ENCODE data around the gene MICALL1. TPM values are rescaled to one million over a fixed set of nuclear protein-coding genes. Genes with fewer than 3 reads are reported as not detected.
A peak's percentile ranks its signal among the peaks of the same experiment; 100 is the strongest.
"Not testable (repeated sequence)": the region's sequence is repeated elsewhere in the genome, so short reads cannot be mapped to it uniquely, and the experiment has no call there.

MICALL1 gene
- polyA plus RNA-seq, 1 donor from 2014 or later: 4.7 TPM

DNA sequence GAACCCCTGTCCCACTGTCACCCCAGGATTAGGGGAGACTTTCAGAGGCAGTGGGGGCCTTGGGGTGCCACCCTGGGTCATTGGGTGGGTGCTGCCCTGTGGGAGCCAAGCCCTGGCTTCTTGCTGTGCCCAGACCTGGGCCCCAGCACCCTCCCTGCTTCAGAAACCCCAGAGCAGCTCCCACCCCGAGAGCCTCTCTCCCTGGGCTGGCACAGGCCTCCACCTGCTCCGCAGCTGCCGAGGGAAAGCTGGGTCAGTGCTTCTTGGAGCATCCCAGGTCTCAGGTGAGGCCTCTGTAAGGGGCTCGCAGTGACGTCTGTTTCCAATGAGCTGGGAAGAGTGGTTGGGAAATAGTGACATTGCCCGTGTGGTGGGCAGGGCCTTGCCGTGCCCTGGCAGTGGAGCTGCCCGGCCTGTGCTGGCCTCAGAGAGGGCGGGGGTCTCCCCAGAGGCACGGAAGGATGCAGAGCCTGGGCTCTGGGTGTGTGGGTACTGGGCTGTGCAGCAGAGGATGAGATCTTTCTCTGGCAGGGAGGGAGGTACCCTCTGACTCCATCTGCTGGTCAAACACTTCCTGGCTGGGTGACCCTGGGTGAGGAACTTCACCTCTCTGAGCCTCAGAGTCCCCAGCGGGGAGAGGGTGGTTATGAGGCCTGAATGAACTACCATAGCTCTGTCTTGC, 24.3 kb downstream of the MICALL1 start:
- Mint-ChIP-seq H3K4me1 (peaks cover 4 to 12% (median 9%) of the 10 kb centered on the region in 3 donors), H3K27ac (peak overlapping the region in 1 of 3 donors; percentile 73), H3K36me3 (peaks cover 4% of the 10 kb centered on the region), H3K27me3 (no peaks in the 10 kb centered on the region), H3K9me3 (no peaks in the 10 kb centered on the region), H3K4me3 (no peak overlapping the region)

DNA sequence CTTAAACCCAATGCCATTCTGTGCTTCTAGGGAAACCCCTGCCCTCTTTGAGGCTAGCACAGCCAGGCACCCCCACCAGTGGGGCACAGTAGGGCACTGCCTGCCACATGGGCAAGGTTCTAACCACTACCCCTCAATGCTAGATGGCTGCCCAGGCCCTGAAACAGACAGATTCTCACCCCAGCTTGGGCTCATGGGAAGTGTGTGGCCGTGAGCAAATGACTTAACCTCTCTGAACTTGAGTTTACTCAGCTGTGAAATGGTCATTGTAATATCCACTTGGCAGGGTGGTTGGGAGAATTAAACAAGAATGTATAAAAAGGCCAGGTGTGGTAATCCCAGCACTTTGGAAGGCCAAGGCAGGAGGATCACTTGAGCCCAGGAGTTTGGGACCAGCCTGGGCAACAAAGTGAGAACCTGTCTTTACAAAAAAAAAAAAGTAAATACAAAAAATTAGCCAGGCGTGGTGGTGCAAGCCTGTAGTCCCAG, 24.9 kb downstream of the MICALL1 start:
- Mint-ChIP-seq H3K4me1 (peaks cover 4 to 12% (median 9%) of the 10 kb centered on the region in 3 donors), H3K4me3 (no peak overlapping the region), H3K9me3 (no peaks in the 10 kb centered on the region), H3K27me3 (no peaks in the 10 kb centered on the region), H3K36me3 (peaks cover 4% of the 10 kb centered on the region), H3K27ac (peak overlapping the region in 2 of 3 donors; percentile 73 to 81)

DNA sequence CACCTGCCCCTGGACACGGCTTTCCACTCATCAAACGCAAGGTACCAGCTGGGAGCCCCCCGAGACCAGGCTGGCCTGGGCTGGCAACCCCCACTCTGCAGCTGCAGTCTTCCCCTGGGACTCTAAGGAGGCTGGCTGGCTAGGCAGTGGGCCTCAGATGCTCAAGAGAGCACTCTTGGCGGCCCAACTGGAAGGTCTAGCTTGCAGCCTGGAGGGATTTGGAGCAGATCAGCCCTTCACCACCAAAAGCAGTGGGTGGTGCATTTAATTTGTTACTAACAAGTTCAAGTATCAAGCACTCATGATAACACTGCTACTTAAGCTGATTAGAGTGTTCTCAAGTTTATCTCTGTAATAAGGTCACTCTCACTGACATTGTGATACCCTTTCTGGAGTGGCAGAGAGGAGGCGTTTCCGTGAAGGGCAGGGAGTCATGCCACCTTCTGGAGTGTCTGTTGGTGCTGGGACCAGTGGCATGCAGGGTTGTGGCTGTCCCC, 25.8 kb downstream of the MICALL1 start:
- Mint-ChIP-seq H3K36me3 (peaks cover 4% of the 10 kb centered on the region), H3K9me3 (no peaks in the 10 kb centered on the region), H3K27me3 (no peaks in the 10 kb centered on the region), H3K4me3 (peak overlapping the region in 1 of 4 donors; percentile 65), H3K27ac (no peak overlapping the region), H3K4me1 (peaks cover 4 to 12% (median 9%) of the 10 kb centered on the region in 3 donors)

DNA sequence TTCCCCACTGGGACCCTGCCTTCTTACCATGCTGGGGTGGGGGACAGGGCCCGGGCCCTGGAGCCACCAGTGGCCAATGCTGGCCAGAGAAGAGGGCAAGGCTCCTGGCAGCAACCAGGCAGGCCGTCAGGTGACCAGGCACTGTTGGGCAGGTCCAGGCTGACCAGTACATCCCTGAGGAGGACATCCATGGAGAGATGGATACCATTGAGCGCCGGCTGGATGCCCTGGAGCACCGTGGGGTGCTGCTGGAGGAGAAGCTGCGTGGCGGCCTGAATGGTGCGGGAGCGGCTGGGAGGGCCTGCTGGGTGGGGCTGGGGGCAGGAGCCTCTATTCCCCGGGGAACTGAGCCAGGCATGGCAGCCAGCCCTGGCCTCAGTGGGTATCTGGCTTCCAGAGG, 26.3 kb downstream of the MICALL1 start:
- no peaks in the 10 kb centered on the region for H3K27me3 Mint-ChIP-seq
- no peak overlapping the region for H3K4me3 Mint-ChIP-seq
- no peaks in the 10 kb centered on the region for H3K9me3 Mint-ChIP-seq
- no peak overlapping the region for H3K27ac Mint-ChIP-seq
- H3K36me3 Mint-ChIP-seq: peaks cover 4% of the 10 kb centered on the region
- H3K4me1 Mint-ChIP-seq: peaks cover 4 to 12% (median 9%) of the 10 kb centered on the region in 3 donors

DNA sequence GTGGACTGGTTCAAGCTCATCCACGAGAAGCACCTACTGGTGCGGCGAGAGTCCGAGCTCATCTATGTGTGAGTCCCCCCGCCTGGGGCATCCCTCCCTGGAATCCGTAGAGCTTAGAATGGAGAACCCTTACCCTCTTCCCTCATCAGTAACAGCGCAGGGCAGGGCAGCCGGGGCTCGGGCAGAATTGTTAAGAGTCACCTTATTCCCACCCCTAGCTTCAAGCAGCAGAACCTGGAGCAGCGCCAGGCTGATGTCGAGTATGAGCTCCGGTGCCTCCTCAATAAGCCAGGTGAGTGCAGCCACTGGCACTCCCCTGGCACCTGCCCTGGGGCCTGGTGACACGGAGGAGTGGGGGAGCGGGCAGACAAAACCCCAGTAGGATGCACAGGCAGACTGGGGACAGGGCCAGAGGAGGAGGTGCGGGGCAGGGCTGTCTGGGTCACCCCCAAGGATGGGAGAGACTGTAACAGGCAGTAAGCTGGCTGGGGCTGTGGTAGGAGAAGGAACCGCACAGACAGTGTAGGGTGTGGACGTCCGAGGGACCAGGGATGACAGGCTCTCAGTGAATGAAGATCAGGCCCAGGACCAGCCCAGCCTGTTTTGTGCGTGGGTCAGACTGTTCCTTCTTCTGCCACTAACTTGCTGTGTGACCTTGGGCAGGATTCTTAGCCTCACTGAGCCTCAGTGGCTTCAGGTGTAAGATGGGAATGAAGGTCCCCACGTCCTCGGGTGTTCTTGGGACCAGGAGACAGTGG, 26.9 kb downstream of the MICALL1 start:
- Mint-ChIP-seq H3K4me1 (peaks cover 4 to 12% (median 9%) of the 10 kb centered on the region in 3 donors), H3K27me3 (no peaks in the 10 kb centered on the region), H3K36me3 (peaks cover 7% of the 10 kb centered on the region), H3K9me3 (no peaks in the 10 kb centered on the region), H3K4me3 (no peak overlapping the region), H3K27ac (no peak overlapping the region)

DNA sequence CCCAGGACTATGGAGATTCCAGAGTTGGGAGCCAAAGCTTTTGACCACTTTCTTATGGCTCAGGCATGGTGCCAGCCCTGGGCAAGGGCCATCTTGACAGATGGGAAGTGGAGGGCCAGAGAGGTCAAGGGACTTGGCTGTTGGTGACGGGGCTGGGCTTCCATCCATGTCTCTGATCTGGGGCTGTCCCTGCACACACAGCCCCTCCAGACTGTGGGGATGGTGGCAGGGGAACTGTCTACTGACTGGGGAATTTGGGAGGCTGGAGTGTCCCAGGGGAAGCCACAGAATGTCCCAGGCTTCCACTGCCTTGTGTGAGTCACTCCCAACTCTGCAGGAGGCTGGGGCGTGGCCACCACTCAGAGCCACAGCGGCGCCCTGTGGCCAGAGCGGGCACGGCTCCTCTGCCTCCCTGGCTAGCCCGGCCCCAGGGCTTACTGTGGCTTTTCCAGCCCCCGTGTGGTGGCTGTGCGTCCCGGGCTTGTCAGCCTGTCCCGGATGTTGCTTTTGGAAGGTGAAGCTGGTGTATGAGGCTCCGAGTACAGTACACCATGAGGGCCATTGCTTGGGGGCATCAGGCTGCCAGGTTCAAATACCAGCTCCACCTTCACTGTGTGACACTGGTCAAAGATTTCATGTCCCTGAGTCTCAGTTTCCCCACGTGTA, 27.7 kb downstream of the MICALL1 start:
- Mint-ChIP-seq H3K9me3 (no peaks in the 10 kb centered on the region), H3K4me3 (peak overlapping the region in 1 of 4 donors; percentile 22), H3K27ac (peak overlapping the region in 2 of 3 donors; percentile 15 to 63), H3K36me3 (peaks cover 5% of the 10 kb centered on the region), H3K27me3 (no peaks in the 10 kb centered on the region), H3K4me1 (peaks cover 4 to 12% (median 9%) of the 10 kb centered on the region in 3 donors)

DNA sequence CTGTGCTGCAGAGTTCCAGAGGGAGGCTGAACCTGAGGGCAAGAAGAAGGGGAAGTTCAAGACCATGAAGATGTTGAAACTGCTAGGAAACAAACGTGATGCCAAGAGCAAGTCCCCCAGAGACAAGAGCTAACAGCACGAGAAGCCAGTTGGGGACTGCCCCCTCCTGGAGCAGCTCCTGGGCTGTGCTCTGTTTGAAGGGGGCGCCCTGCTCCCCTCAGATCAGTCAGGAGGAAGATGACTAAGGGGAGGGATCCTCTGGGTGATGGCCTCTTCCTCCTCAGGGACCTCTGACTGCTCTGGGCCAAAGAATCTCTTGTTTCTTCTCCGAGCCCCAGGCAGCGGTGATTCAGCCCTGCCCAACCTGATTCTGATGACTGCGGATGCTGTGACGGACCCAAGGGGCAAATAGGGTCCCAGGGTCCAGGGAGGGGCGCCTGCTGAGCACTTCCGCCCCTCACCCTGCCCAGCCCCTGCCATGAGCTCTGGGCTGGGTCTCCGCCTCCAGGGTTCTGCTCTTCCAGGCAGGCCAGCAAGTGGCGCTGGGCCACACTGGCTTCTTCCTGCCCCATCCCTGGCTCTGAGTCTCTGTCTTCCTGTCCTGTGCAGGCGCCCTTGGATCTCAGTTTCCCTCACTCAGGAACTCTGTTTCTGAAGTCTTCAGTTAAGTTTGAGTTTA, 34.7 kb downstream of the MICALL1 start:
- Mint-ChIP-seq H3K27me3 (no peaks in the 10 kb centered on the region), H3K27ac (no peak overlapping the region), H3K4me1 (no peaks in the 10 kb centered on the region), H3K36me3 (peaks cover 6% of the 10 kb centered on the region), H3K4me3 (no peak overlapping the region), H3K9me3 (no peaks in the 10 kb centered on the region)

DNA sequence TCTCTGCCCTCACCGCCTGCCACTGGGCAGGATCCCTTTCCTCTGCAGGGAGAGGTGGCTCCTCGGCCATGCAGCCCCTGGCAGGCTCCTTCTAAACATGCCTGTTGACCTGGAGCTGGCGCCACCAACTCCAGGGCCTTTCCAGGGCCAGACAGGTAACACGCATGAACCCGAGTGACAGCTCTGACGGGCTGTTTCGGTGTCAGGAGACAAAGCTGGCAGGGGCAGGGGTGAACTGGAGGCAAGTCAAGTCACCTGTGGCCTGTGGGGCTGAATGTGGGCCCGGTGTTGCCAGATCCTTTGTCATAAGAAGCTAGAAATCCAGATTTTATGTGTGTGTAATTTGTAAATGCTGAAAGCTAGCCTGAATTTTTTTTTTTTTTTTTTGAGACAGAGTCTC, 36.0 kb downstream of the MICALL1 start:
- Mint-ChIP-seq H3K4me1 (no peaks in the 10 kb centered on the region), H3K27me3 (no peaks in the 10 kb centered on the region), H3K4me3 (no peak overlapping the region), H3K36me3 (peaks cover 6% of the 10 kb centered on the region), H3K27ac (no peak overlapping the region), H3K9me3 (no peaks in the 10 kb centered on the region)

DNA sequence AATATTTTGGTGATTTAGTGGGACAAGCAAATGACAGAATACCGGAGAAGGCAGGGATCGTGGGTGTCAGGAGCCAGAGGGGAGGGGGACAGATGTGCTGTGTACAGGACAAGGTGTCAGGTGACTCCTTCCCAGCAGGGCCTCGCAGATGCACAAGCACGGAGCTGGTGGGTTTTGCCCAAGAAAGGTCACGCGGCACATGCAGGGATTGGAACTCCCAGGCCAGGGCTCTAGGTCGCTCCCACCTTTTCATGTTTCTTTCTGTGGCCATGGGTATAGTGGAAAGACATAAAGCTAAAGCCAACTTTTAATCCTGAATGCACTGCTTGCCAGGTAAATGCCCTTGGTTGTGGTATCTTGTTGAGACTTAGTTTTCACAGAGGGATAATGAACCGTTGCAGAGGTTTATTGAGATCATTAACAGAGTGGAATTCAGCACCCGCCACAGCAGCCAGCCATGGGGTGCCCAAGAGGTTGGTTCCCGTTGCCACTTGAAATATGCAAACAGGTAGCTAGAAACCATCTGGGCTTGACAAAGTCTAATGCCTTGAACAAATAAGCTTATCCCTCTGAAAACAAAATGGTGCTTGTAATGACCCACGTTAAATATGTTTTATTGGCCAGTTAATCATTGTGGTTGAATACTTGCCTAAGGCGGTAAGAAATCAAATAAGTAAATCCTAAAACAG, 37.2 kb downstream of the MICALL1 start:
- Mint-ChIP-seq H3K4me3 (no peak overlapping the region), H3K9me3 (no peaks in the 10 kb centered on the region), H3K36me3 (peaks cover 2% of the 10 kb centered on the region), H3K27ac (no peak overlapping the region), H3K4me1 (no peaks in the 10 kb centered on the region), H3K27me3 (no peaks in the 10 kb centered on the region)

DNA sequence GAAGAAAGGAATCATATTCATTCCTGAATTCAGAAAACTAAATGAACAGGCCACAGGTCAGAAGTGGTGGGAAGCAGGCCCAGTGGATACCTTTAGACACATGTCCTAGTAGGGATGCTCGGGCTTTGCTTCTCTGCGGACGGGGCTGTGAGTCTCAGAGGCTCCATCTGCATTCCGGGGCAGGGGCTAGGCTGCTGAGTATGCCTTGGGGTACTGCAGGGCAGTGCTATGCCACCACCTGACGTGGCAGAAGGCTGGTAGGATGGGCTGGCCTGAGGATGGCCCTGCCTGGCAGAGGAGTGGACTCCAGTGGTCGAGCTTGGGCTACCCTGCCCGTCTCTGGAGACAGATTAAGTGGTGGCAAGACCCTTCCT, 37.7 kb downstream of the MICALL1 start:
- Mint-ChIP-seq H3K4me3 (no peak overlapping the region), H3K4me1 (no peaks in the 10 kb centered on the region), H3K27me3 (no peaks in the 10 kb centered on the region), H3K36me3 (peaks cover 2% of the 10 kb centered on the region), H3K27ac (no peak overlapping the region), H3K9me3 (no peaks in the 10 kb centered on the region)

DNA sequence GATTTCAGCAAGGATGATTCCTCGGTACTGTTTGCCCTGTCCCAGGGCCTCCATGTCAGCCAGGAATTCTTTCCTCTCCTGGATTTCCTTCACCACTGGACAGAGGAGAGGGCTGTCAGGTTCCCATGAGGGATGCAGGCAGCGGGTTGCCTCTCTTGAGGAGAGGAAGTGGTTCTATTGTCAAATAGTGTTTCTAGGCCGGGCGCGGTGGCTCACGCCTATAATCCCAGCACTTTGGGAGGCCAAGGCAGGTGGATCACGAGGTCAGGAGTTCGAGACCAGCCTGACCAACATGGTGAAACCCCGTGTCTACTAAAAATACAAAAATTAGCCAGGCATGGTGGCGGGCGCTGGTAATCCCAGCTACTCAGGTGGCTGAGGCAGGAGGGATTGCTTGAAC, 38.3 kb downstream of the MICALL1 start:
- H3K36me3 Mint-ChIP-seq, H3K27me3 Mint-ChIP-seq, H3K27ac Mint-ChIP-seq, H3K4me3 Mint-ChIP-seq, H3K9me3 Mint-ChIP-seq, H3K4me1 Mint-ChIP-seq: not testable (repeated sequence)

DNA sequence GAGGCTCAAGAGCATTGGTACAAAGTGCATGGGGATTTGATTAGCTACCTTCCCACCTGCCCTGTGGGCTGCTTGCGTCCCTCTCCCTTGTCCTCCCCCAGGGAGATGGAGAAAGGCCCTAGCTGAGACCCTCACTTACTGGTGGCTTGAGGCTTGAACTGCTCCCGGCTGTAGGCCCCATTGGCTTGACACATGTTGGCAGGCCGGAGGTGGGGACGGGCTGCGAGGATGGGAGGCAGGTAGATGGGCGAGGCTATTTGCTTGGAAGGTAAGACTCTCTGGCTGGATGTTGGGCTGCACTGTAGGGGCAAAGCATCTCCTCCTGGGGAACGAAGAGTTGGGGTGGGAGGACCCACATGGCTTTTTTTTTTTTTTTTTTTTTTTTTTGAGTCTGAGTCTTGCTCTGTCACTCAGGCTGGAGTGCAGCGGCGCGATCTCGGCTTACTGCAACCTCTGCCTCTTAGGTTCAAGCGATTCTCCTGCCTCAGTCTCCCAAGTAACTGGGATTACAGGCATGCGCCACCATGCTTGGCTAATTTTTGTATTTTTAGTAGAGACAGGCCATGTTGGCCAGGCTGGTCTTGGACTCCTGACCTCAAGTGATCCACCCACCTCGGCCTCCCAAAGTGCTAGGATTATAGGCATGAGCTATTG, 41.2 kb downstream of the MICALL1 start:
- not testable (repeated sequence) for H3K9me3 Mint-ChIP-seq, H3K27me3 Mint-ChIP-seq, H3K4me1 Mint-ChIP-seq, H3K36me3 Mint-ChIP-seq, H3K4me3 Mint-ChIP-seq, H3K27ac Mint-ChIP-seq

DNA sequence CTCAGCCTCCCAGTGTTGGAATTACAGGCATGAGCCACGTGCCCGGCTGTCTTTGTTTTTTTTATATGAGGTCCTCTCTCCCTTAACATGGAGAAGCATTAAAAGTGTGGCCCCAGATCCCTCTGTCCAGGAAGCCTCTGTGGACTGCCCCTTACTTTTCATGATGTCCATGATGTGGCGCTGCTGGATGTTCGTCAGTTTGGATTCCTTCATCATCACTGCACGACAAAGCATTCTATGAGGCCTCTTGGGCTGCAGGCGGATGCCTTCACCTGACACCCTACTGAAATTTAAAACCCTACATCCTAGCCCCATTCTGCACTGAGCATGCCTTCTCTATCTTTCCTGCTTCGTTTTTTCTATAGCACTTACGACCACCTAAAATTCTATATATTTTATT, 45.2 kb downstream of the MICALL1 start:
- H3K4me1 Mint-ChIP-seq: peaks cover 16 to 24% (median 20%) of the 10 kb centered on the region in 3 donors
- H3K36me3 Mint-ChIP-seq: peaks cover 3% of the 10 kb centered on the region
- peak overlapping the region in 1 of 3 donors; percentile 22 for H3K27ac Mint-ChIP-seq
- no peak overlapping the region for H3K4me3 Mint-ChIP-seq
- H3K9me3 Mint-ChIP-seq: no peaks in the 10 kb centered on the region
- H3K27me3 Mint-ChIP-seq: peaks cover 12% of the 10 kb centered on the region

DNA sequence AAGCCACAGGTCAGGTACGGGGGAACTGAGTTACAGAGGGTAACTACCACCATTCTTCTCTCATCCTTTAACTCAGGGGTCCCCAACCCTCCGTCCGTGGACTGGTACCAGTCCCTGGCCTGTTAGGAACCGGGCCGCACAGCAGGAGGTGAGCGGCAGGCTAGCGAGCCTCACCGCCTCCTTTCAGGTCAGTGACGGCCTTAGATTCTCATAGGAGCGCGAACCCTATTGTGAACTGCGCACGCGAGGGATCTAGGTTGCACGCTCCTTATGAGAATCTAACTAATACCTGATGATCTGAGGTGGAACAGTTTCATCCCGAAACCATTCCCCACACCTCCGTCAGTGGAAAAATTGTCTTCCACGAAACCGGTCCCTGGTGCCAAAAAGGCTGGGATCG, 46.5 kb downstream of the MICALL1 start:
- H3K4me1 Mint-ChIP-seq: peaks cover 16 to 30% (median 26%) of the 10 kb centered on the region in 3 donors
- peak overlapping the region in 2 of 3 donors; percentile 81 to 83 for H3K27ac Mint-ChIP-seq
- H3K27me3 Mint-ChIP-seq: peaks cover 12% of the 10 kb centered on the region
- H3K4me3 Mint-ChIP-seq: peak overlapping the region; percentile 94 to 100 (median 100)
- H3K36me3 Mint-ChIP-seq, H3K9me3 Mint-ChIP-seq: not testable (repeated sequence)
